HL-60 (cell line): ENCODE results near the gene CSRNP3.

ENCODE experiments used
- CTCF ChIP-seq: IDR thresholded peaks from one replicate; pipeline ENCODE4 v1.5.1; 2011; ENCODE audit warnings: low read length, control low read depth, inconsistent platforms; ENCODE audit not compliant: insufficient read depth
- GABPA ChIP-seq: IDR thresholded peaks from 2 replicates; pipeline ENCODE4 v1.6.1; 2012; ENCODE audit warnings: low read depth
- POLR2AphosphoS5 ChIP-seq: IDR thresholded peaks from 2 replicates; pipeline ENCODE4 v1.6.1; 2012; ENCODE audit warnings: low read depth
- REST ChIP-seq: IDR thresholded peaks from 2 replicates; pipeline ENCODE4 v1.6.1; 2012; ENCODE audit warnings: low read depth; ENCODE audit not compliant: insufficient replicate concordance
- SPI1 ChIP-seq: IDR thresholded peaks from 2 replicates; pipeline ENCODE4 v1.6.1; 2012; ENCODE audit warnings: low read depth, mild to moderate bottlenecking, borderline replicate concordance

- TF ChIP-seq POLR2AphosphoS5: no peak
- TF ChIP-seq CTCF: no peak
- TF ChIP-seq REST: no peak
- TF ChIP-seq GABPA: no peak
- TF ChIP-seq SPI1: no peak
Observed at GRCh38 chr2:165568361-165568760, 98.9 kb downstream of the CSRNP3 start.
